GM12878 (cell line): ENCODE results near the gene S100A16. TPM values are rescaled to one million over a fixed set of nuclear protein-coding genes. Genes with fewer than 3 reads are reported as not detected.

ENCODE experiments used
- ATAC-seq: fragments of 200-7000 bp; cut with Tn5 transposase; 3 replicates; pipeline ENCODE4 v1.9.1; 2020; ENCODE audit warnings: mild to moderate bottlenecking, moderate library complexity
- BruUV-seq: library from RNA; stranded (reverse); fragments of 400-500 nt; replicated peaks from 2 replicates; lab custom pipeline; 2021; lab: Mats Ljungman, UMichigan
- CTCF ChIA-PET: fragments of 300-600 bp; sonication (Branson Sonifier 250); formaldehyde crosslinking; extraction: SDS; loops from one replicate; lab custom pipeline; 2021; ENCODE audit warnings: inconsistent platforms; lab: Yijun Ruan, JAX
- POLR2A ChIA-PET: fragments of 350-600 bp; formaldehyde crosslinking; extraction: SDS; loops from one replicate; lab custom pipeline; 2021; ENCODE audit warnings: inconsistent platforms; lab: Charles Lee
- RAD21 ChIA-PET: fragments of 300-600 bp; sonication (Branson Sonifier 250); formaldehyde crosslinking; loops from one replicate; lab custom pipeline; 2023; ENCODE audit warnings: antibody characterized with exemption; ENCODE audit not compliant: unreplicated experiment; lab: Charles Lee
- SMC1A ChIA-PET: fragments of 300-600 bp; sonication (Branson Sonifier 250); formaldehyde crosslinking; loops from one replicate; lab custom pipeline; 2023; ENCODE audit not compliant: unreplicated experiment, uncharacterized antibody; lab: Charles Lee
- DNase-seq: peaks from one replicate; pipeline ENCODE4 v3.0.0-alpha.2; 2011; ENCODE audit warnings: low read depth, low spot score
- FAIRE-seq: peaks from 3 replicates; lab custom pipeline; 2011; peaks lifted over from hg19 to GRCh38; lab: Jason Lieb, UNC
- H2AFZ ChIP-seq: 2 replicates; pipeline ENCODE4 v1.6.0; 2011; ENCODE audit warnings: low read depth, low read length, control low read depth; ENCODE audit not compliant: control insufficient read depth
- H3K27ac ChIP-seq: 2 replicates; pipeline ENCODE4 v1.5.1; 2011; ENCODE audit warnings: control low read depth; ENCODE audit not compliant: control insufficient read depth, insufficient read depth
- H3K27me3 ChIP-seq, 2 experiments: replicated peaks in 1 of 2; 2 replicates each; pipeline versions ENCODE4 v1.6.0 to v1.6.1; 2011; ENCODE audit warnings: low read length in 1 of 2; ENCODE audit not compliant: control insufficient read depth in 2 of 2, insufficient read depth in 2 of 2
- H3K36me3 ChIP-seq, 2 experiments: 2 replicates each; pipeline ENCODE4 v1.5.1; 2011; ENCODE audit warnings: low read length in 1 of 2; ENCODE audit not compliant: control insufficient read depth in 2 of 2, insufficient read depth in 2 of 2
- H3K4me1 ChIP-seq: 2 replicates; pipeline ENCODE4 v1.6.1; 2011; ENCODE audit warnings: mild to moderate bottlenecking, low read length, moderate library complexity, mixed read lengths; ENCODE audit not compliant: control insufficient read depth, insufficient read depth
- H3K4me2 ChIP-seq: 2 replicates; pipeline ENCODE4 v1.6.0; 2011; ENCODE audit warnings: control low read depth; ENCODE audit not compliant: control insufficient read depth, insufficient read depth
- H3K4me3 ChIP-seq: fragments of 200-600 bp; sonication (generic); 2 replicates; pipeline ENCODE4 v1.5.1; 2016
- H3K79me2 ChIP-seq: 2 replicates; pipeline ENCODE4 v1.6.0; 2011; ENCODE audit warnings: low read length; ENCODE audit not compliant: control insufficient read depth, insufficient read depth
- H3K9ac ChIP-seq: 2 replicates; pipeline ENCODE4 v1.8.0; 2011; ENCODE audit warnings: low read length, control low read depth, mixed read lengths; ENCODE audit not compliant: control insufficient read depth, insufficient read depth
- H3K9me3 ChIP-seq: replicated peaks from 3 replicates; pipeline ENCODE4 v1.5.1; 2011; ENCODE audit warnings: mild to moderate bottlenecking, low read length; ENCODE audit not compliant: control insufficient read depth, insufficient read depth
- H4K20me1 ChIP-seq: 2 replicates; pipeline ENCODE4 v1.6.0; 2011; ENCODE audit not compliant: control insufficient read depth, insufficient read depth
- ASH2L ChIP-seq: fragments of 300-600, 200-600 bp; sonication (generic); IDR thresholded peaks from 2 replicates; pipeline ENCODE4 v1.6.1; 2017; ENCODE audit warnings: low read depth, mild to moderate bottlenecking, borderline replicate concordance
- BACH1 ChIP-seq: fragments of 450-650 bp; IDR thresholded peaks from 2 replicates; pipeline ENCODE4 v1.6.1; 2017; ENCODE audit warnings: mild to moderate bottlenecking, borderline replicate concordance
- CBX5 ChIP-seq: sonication (generic); IDR thresholded peaks from 2 replicates; pipeline ENCODE4 v1.6.1; 2016; ENCODE audit warnings: low read depth, moderate library complexity, mild to moderate bottlenecking, inconsistent platforms
- CEBPB ChIP-seq, 2 experiments: fragments of 150-350 bp in 1 of 2; IDR thresholded peaks; 2 replicates each; pipeline ENCODE4 v1.6.1; 2012 to 2014; ENCODE audit warnings: low read depth in 2 of 2, low read length in 2 of 2, borderline replicate concordance in 1 of 2, inconsistent platforms in 1 of 2
- DPF2 ChIP-seq: fragments of 450-650 bp; IDR thresholded peaks from 2 replicates; pipeline ENCODE4 v1.6.1; 2017; ENCODE audit warnings: mild to moderate bottlenecking
- EP300 ChIP-seq, 2 experiments: fragments of 150-350 bp in 1 of 2; IDR thresholded peaks; 2 replicates each; pipeline ENCODE4 v1.6.1; 2011 to 2012; ENCODE audit warnings: low read depth in 2 of 2, low read length in 2 of 2, borderline replicate concordance in 1 of 2, improper control_type of control experiment in 1 of 2, inconsistent platforms in 1 of 2; ENCODE audit not compliant: control insufficient read depth in 1 of 2
- ETV6 ChIP-seq, 2 experiments: fragments of 450-650 bp in 1 of 2; IDR thresholded peaks in 1 of 2; conservative IDR thresholded peaks in 1 of 2; 2 replicates each; pipeline ENCODE4 v1.6.1; 2014; ENCODE audit warnings: antibody characterized with exemption in 1 of 2, borderline replicate concordance in 1 of 2, low read depth in 1 of 2, mild to moderate bottlenecking in 1 of 2, moderate library complexity in 1 of 2
- IKZF2 ChIP-seq, 2 experiments: fragments of 450-650 bp; IDR thresholded peaks; 2 replicates each; pipeline ENCODE4 v1.6.1; 2017; ENCODE audit warnings: mild to moderate bottlenecking in 2 of 2, moderate library complexity in 2 of 2
- MEF2B ChIP-seq: fragments of 450-650 bp; IDR thresholded peaks from 2 replicates; pipeline ENCODE4 v1.6.1; 2018; ENCODE audit warnings: mild to moderate bottlenecking, moderate library complexity; ENCODE audit not compliant: partially characterized antibody, poor library complexity, severe bottlenecking
- NFXL1 ChIP-seq: fragments of 450-650 bp; IDR thresholded peaks from 2 replicates; pipeline ENCODE4 v1.6.1; 2017; ENCODE audit warnings: antibody characterized with exemption, mild to moderate bottlenecking, borderline replicate concordance
- POLR2AphosphoS5 ChIP-seq: IDR thresholded peaks from 2 replicates; pipeline ENCODE4 v1.6.1; 2011; ENCODE audit warnings: mild to moderate bottlenecking, low read length, inconsistent platforms
- SMAD5 ChIP-seq: IDR thresholded peaks from 2 replicates; pipeline ENCODE4 v1.6.1; 2016; ENCODE audit warnings: antibody characterized with exemption, low read depth
- SMC3 ChIP-seq: IDR thresholded peaks from 2 replicates; pipeline ENCODE4 v1.6.1; 2011; ENCODE audit warnings: low read length, improper control_type of control experiment, borderline replicate concordance
- SREBF2 ChIP-seq: IDR thresholded peaks from 2 replicates; pipeline ENCODE4 v1.6.1; 2012; ENCODE audit warnings: mild to moderate bottlenecking, low read length
- TCF3 ChIP-seq: IDR thresholded peaks from 2 replicates; pipeline ENCODE4 v1.6.1; 2012; ENCODE audit warnings: low read depth, mild to moderate bottlenecking, low read length, borderline replicate concordance; ENCODE audit not compliant: insufficient read depth
- TCF7 ChIP-seq: IDR thresholded peaks from 2 replicates; pipeline ENCODE4 v1.6.1; 2014; ENCODE audit warnings: antibody characterized with exemption, borderline replicate concordance
- ZNF24 ChIP-seq: fragments of 450-650 bp; IDR thresholded peaks from 2 replicates; pipeline ENCODE4 v1.6.1; 2017; ENCODE audit warnings: antibody characterized with exemption, mild to moderate bottlenecking
- WGBS: methylation state at CpG from one replicate; pipeline ENCODE4 v1.1.6; 2016; ENCODE audit warnings: low lambda C conversion rate; ENCODE audit not compliant: insufficient replicate concordance, insufficient coverage; ENCODE audit errors: missing lambda C conversion rate; 5-methylcytosine and 5-hydroxymethylcytosine counted together
- in situ Hi-C: fragments of 300-500 bp; cut with MboI; formaldehyde crosslinking; loops from 9 replicates; pipeline ENCODE4 v1.14.3; 2018; ENCODE audit warnings: mixed read lengths
- intact Hi-C: fragments of 100-400 bp; cut with micrococcal nuclease; formaldehyde crosslinking; loops from one replicate; pipeline ENCODE4 v1.14.2; 2022; ENCODE audit not compliant: unreplicated experiment
- polyA plus RNA-seq, 11 experiments: library from polyadenylated mRNA; depleted of rRNA in 4 of 11; unstranded in 6 of 11; stranded (reverse) in 5 of 11; fragments of >200 nt; fragmentation: Nextera tagmentation in 4 of 11; fragmentation: Illumina TruSeq in 1 of 11; extraction: Ambion mirVana in 4 of 11; extraction: Trizol in 1 of 11; gene quantifications; 1 replicate in 1 of 11; 2 replicates in 10 of 11; pipeline versions ENCODE4 v1.2.1 to v1.2.3, GENCODE V29; 2011 to 2016; ENCODE audit warnings: inconsistent platforms in 2 of 11, missing spikeins in 2 of 11, low read depth in 1 of 11
- total RNA-seq, 4 experiments: library from RNA; depleted of rRNA in 3 of 4; stranded (reverse); fragments of >200 nt in 3 of 4; fragmentation: Illumina TruSeq in 1 of 4; extraction: Trizol in 1 of 4; gene quantifications; 2 replicates each; pipeline versions ENCODE4 v1.2.1 to v1.2.3, GENCODE V29; 2013 to 2021
- TF ChIP-seq, protein P1 (sequence below): fragments of 450-650 bp; conservative IDR thresholded peaks from 2 replicates; pipeline ENCODE4 v1.6.1; 2017; ENCODE audit warnings: mild to moderate bottlenecking, moderate library complexity

Gene S100A16
- total and polyA plus RNA-seq, 10 of the 15 experiments (the other 5 are each of a cell fraction or from before 2014, with no cell fraction given) = 0.14 to 0.51 (median 0.25) TPM; not detected in 6

DNA sequence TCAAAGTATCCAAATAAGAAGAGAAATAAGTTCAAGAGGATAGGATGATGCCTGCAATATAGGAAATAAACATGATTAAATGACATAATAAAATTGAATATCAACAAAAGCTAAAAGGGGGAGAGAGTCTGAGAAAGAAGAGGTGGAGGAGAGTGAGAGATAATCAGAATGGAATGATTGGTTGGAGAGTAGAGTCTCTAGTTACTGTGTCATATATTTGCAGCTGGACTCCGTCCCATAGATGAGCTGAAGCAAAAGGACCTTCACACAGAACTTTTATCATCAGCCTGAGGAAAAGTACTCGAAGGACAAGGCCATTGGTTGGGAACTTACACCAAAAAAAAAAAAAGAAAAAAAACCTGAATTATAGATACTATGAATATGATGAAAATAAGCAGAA lies 24.5 kb downstream of the S100A16 start:
- H2AFZ ChIP-seq = no peak overlapping the region
- H3K9ac ChIP-seq = no peak overlapping the region
- 45% methylated on average over 2 of the region's 2 CpGs for WGBS
- H3K4me3 ChIP-seq = no peak overlapping the region
- BruUV-seq = no TSS peak
- TF ChIP-seq TCF3 (no peak), SMC3 (no peak), NFXL1 (no peak), IKZF2 (IDR thresholded peaks at IDR 0.05) (no peak), CEBPB (IDR thresholded peaks at IDR 0.05; ENCODE audit: borderline replicate concordance in 1 of 2, low read depth in 2 of 2, low read length in 2 of 2) (no peak), MEF2B (no peak), BACH1 (no peak), DPF2 (no peak), SMAD5 (no peak), ZNF24 (no peak), EP300 (IDR thresholded peaks at IDR 0.05; ENCODE audit: borderline replicate concordance in 1 of 2, control insufficient read depth in 1 of 2, low read depth in 2 of 2, low read length in 2 of 2) (no peak), POLR2AphosphoS5 (no peak), ETV6 (conservative IDR thresholded peaks at IDR 0.05 in 1 of 2, IDR thresholded peaks at IDR 0.05 in 1 of 2; ENCODE audit: borderline replicate concordance in 1 of 2, low read depth in 1 of 2) (no peak), TCF7 (no peak), SREBF2 (no peak), CBX5 (no peak), ASH2L (no peak)
- TF ChIP-seq, protein P1, sequence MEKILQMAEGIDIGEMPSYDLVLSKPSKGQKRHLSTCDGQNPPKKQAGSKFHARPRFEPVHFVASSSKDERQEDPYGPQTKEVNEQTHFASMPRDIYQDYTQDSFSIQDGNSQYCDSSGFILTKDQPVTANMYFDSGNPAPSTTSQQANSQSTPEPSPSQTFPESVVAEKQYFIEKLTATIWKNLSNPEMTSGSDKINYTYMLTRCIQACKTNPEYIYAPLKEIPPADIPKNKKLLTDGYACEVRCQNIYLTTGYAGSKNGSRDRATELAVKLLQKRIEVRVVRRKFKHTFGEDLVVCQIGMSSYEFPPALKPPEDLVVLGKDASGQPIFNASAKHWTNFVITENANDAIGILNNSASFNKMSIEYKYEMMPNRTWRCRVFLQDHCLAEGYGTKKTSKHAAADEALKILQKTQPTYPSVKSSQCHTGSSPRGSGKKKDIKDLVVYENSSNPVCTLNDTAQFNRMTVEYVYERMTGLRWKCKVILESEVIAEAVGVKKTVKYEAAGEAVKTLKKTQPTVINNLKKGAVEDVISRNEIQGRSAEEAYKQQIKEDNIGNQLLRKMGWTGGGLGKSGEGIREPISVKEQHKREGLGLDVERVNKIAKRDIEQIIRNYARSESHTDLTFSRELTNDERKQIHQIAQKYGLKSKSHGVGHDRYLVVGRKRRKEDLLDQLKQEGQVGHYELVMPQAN = no peak
- TF ChIP-seq, all 136 proteins: peak for 0
- ChIA-PET SMC1A (interaction anchor here (0.7 kb wide), 1 partner anchor 16 kb away, joined by 3 read pairs; no protein-coding TSS in a partner anchor), RAD21 (no interaction called here), POLR2A (interaction anchor here (0.7 kb wide), 1 partner anchor 236 kb away, joined by 3 read pairs; no protein-coding TSS in a partner anchor), CTCF (interaction anchor here (0.7 to 1.0 kb wide), 3 partner anchors 12 to 515 kb away, joined by 3 read pairs; no protein-coding TSS in a partner anchor)
- H3K36me3 ChIP-seq = no peaks in the 10 kb centered on the region
- H3K79me2 ChIP-seq = no peaks in the 10 kb centered on the region
- no peaks in the 10 kb centered on the region for H3K4me1 ChIP-seq
- H3K4me2 ChIP-seq = no peak overlapping the region
- ATAC-seq = no peak
- no peaks in the 10 kb centered on the region for H4K20me1 ChIP-seq
- H3K27me3 ChIP-seq = no peaks in the 10 kb centered on the region
- FAIRE-seq = no peak
- no peak overlapping the region for H3K27ac ChIP-seq
- DNase-seq = no peak
- H3K9me3 ChIP-seq = no peaks in the 10 kb centered on the region
- in situ Hi-C loops (no loop called here), intact Hi-C loops (no loop called here)
